GM23248 (cell line): Measurements from ENCODE around the gene HOXA3. TPM values are rescaled to one million over a fixed set of nuclear protein-coding genes. Genes with fewer than 3 reads are reported as not detected.

Experiments used
- DNase-seq: peaks from one replicate; pipeline ENCODE4 v3.0.0-alpha.2; 2015
- H2AFZ ChIP-seq: fragments of 200-600 bp; sonication (generic); 2 replicates; pipeline ENCODE4 v1.6.1; 2016; ENCODE audit warnings: antibody characterized with exemption
- H3F3A ChIP-seq: fragments of 200-600 bp; sonication (generic); 2 replicates; pipeline ENCODE4 v1.6.1; 2016; ENCODE audit warnings: mild to moderate bottlenecking, antibody characterized with exemption, mixed run types; ENCODE audit not compliant: insufficient read depth
- H3K27ac ChIP-seq: fragments of 200-600 bp; sonication (generic); 2 replicates; pipeline ENCODE4 v1.5.1; 2016; ENCODE audit warnings: mild to moderate bottlenecking
- H3K27me3 ChIP-seq: fragments of 200-600 bp; sonication (generic); replicated peaks from 2 replicates; pipeline ENCODE4 v1.6.1; 2016; ENCODE audit warnings: mild to moderate bottlenecking; ENCODE audit not compliant: insufficient read depth
- H3K36me3 ChIP-seq: fragments of 200-600 bp; sonication (generic); 2 replicates; pipeline ENCODE4 v1.6.1; 2016; ENCODE audit warnings: low read depth, mild to moderate bottlenecking
- H3K4me1 ChIP-seq: fragments of 200-600 bp; sonication (generic); 2 replicates; pipeline ENCODE4 v1.6.1; 2016; ENCODE audit warnings: mild to moderate bottlenecking; ENCODE audit not compliant: insufficient read depth
- H3K4me2 ChIP-seq: fragments of 200-600 bp; sonication (generic); one replicate; pipeline ENCODE4 v1.6.1; 2016; ENCODE audit warnings: mild to moderate bottlenecking; ENCODE audit not compliant: unreplicated experiment
- H3K4me3 ChIP-seq: fragments of 200-600 bp; sonication (generic); 2 replicates; pipeline ENCODE4 v1.5.1; 2016; ENCODE audit warnings: mild to moderate bottlenecking
- H3K79me2 ChIP-seq: fragments of 200-600 bp; sonication (generic); 2 replicates; pipeline ENCODE4 v1.6.1; 2016; ENCODE audit warnings: mild to moderate bottlenecking; ENCODE audit not compliant: insufficient read depth
- H3K9ac ChIP-seq: fragments of 200-600 bp; sonication (generic); 2 replicates; pipeline ENCODE4 v1.6.1; 2016; ENCODE audit warnings: mild to moderate bottlenecking
- H3K9me2 ChIP-seq: fragments of 200-600 bp; sonication (generic); 2 replicates; pipeline ENCODE4 v1.6.1; 2016; ENCODE audit warnings: mixed run types, mild to moderate bottlenecking, moderate library complexity; ENCODE audit not compliant: insufficient read depth
- H3K9me3 ChIP-seq: fragments of 200-600 bp; sonication (generic); one replicate; pipeline ENCODE4 v1.6.1; 2017; ENCODE audit warnings: low read depth
- H4K20me1 ChIP-seq: fragments of 200-600 bp; sonication (generic); 2 replicates; pipeline ENCODE4 v1.6.0; 2016; ENCODE audit not compliant: insufficient read depth
- EZH2 ChIP-seq: fragments of 200-600 bp; sonication (generic); IDR thresholded peaks from 2 replicates; pipeline ENCODE4 v1.6.1; 2018; ENCODE audit warnings: antibody characterized with exemption, mild to moderate bottlenecking; ENCODE audit not compliant: insufficient read depth, poor library complexity, severe bottlenecking
- EZH2phosphoT487 ChIP-seq: fragments of 200-600 bp; sonication (generic); IDR thresholded peaks from 2 replicates; pipeline ENCODE4 v1.6.1; 2018; ENCODE audit warnings: antibody characterized with exemption, moderate library complexity, mild to moderate bottlenecking, low read depth; ENCODE audit not compliant: insufficient read depth
- WGBS, 2 experiments: methylation state at CpG; one replicate each; pipeline ENCODE4 v1.1.6; 2015 to 2017; ENCODE audit warnings: low lambda C conversion rate in 2 of 2, low coverage in 1 of 2; ENCODE audit errors: missing lambda C conversion rate in 2 of 2; 5-methylcytosine and 5-hydroxymethylcytosine counted together
- in situ Hi-C: fragments of 300-500 bp; cut with MboI; formaldehyde crosslinking; loops from 2 replicates; pipeline ENCODE4 v1.15.0; 2020
- polyA plus RNA-seq: library from polyadenylated mRNA; unstranded; fragments of >200 nt; fragmentation: Nextera tagmentation; extraction: Ambion mirVana; gene quantifications from 2 replicates; pipeline ENCODE4 v1.2.1, GENCODE V29; 2016
- total RNA-seq: library from RNA; depleted of rRNA; stranded (reverse); fragments of >200 nt; shearing (Covaris generic); gene quantifications from 2 replicates; pipeline ENCODE4 v1.2.3, GENCODE V29; 2014

HOXA3 gene
- total and polyA plus RNA-seq, 2 experiments from 2014 or later = 1.2 to 2.1 TPM

GRCh38 chr7:27101171-27101956, 51.0 kb downstream of the HOXA3 start:
- Histone ChIP-seq H3K79me2 (peaks cover 54% of the 10 kb centered on the region), H4K20me1 (no peaks in the 10 kb centered on the region), H3F3A (peaks cover 22% of the 10 kb centered on the region), H3K36me3 (peaks cover 18% of the 10 kb centered on the region), H3K4me1 (peaks cover 8% of the 10 kb centered on the region; the same call in 1 of the 2 replicates), H3K27ac (no peak overlapping the region), H3K4me2 (no peak overlapping the region), H2AFZ (no peak overlapping the region), H3K27me3 (no peaks in the 10 kb centered on the region), H3K9ac (no peak overlapping the region), H3K9me2 (no peaks in the 10 kb centered on the region), H3K4me3 (no peak overlapping the region), H3K9me3 (no peaks in the 10 kb centered on the region)
- in situ Hi-C loops = loop anchor here (10.0 kb wide), 1 partner anchor 247 kb away; no protein-coding TSS in a partner anchor
- 95 to 97% methylated on average over 25 of the region's 25 CpGs for WGBS, 2 experiments
- DNase-seq = no peak
- TF ChIP-seq EZH2 (no peak), EZH2phosphoT487 (no peak)

- in situ Hi-C loops = loop anchor here (10.0 kb wide), 1 partner anchor 246 kb away; no protein-coding TSS in a partner anchor
- TF ChIP-seq EZH2phosphoT487 = no peak
- no peak for TF ChIP-seq EZH2
- Histone ChIP-seq H3K4me3 (no peak overlapping the region), H3K4me1 (peaks cover 8% of the 10 kb centered on the region; the same call in 1 of the 2 replicates), H3K9me3 (no peaks in the 10 kb centered on the region), H2AFZ (no peak overlapping the region), H3K9me2 (no peaks in the 10 kb centered on the region), H3K79me2 (peaks cover 55% of the 10 kb centered on the region), H3K27ac (no peak overlapping the region), H3K4me2 (no peak overlapping the region), H3K9ac (no peak overlapping the region), H4K20me1 (no peaks in the 10 kb centered on the region), H3K27me3 (no peaks in the 10 kb centered on the region), H3F3A (peaks cover 22% of the 10 kb centered on the region), H3K36me3 (peaks cover 18% of the 10 kb centered on the region)
- DNase-seq = no peak
- 95% methylated on average over 8 of the region's 8 CpGs for WGBS, 2 experiments
Observed at GRCh38 chr7:27100694-27101170, 51.7 kb downstream of the HOXA3 start.

GRCh38 chr7:27099453-27100370, 52.7 kb downstream of the HOXA3 start:
- DNase-seq = no peak
- Histone ChIP-seq H3K27ac (no peak overlapping the region), H3K9ac (no peak overlapping the region), H3K36me3 (peaks cover 18% of the 10 kb centered on the region), H3K4me2 (peak overlapping the region; percentile 99), H3K4me3 (peak overlapping the region; percentile 80; the same call in 1 of the 2 replicates), H3F3A (peaks cover 22% of the 10 kb centered on the region), H2AFZ (no peak overlapping the region), H3K9me2 (no peaks in the 10 kb centered on the region), H4K20me1 (no peaks in the 10 kb centered on the region), H3K27me3 (no peaks in the 10 kb centered on the region), H3K79me2 (peaks cover 61% of the 10 kb centered on the region), H3K9me3 (no peaks in the 10 kb centered on the region), H3K4me1 (peaks cover 13% of the 10 kb centered on the region)
- in situ Hi-C loops = loop anchor here (10.0 kb wide), 1 partner anchor 245 kb away; no protein-coding TSS in a partner anchor
- 91 to 92% methylated on average over 8 of the region's 8 CpGs for WGBS, 2 experiments
- no peak for TF ChIP-seq EZH2
- TF ChIP-seq EZH2phosphoT487 = no peak
